AG10803 (cell line): ENCODE data around the gene PRDM13.

Experiments
- DNase-seq: peaks from one replicate; pipeline ENCODE4 v3.0.0; 2010; ENCODE audit warnings: low read depth
- H3K4me3 ChIP-seq: 2 replicates; pipeline ENCODE4 v1.5.1; 2011; ENCODE audit warnings: mild to moderate bottlenecking, low read length, control low read depth
- TF ChIP-seq, protein P1 (sequence below): conservative IDR thresholded peaks from 2 replicates; pipeline ENCODE4 v1.5.1; 2011; ENCODE audit warnings: mild to moderate bottlenecking, low read length, control low read depth, inconsistent platforms

The PRDM13 gene

DNA sequence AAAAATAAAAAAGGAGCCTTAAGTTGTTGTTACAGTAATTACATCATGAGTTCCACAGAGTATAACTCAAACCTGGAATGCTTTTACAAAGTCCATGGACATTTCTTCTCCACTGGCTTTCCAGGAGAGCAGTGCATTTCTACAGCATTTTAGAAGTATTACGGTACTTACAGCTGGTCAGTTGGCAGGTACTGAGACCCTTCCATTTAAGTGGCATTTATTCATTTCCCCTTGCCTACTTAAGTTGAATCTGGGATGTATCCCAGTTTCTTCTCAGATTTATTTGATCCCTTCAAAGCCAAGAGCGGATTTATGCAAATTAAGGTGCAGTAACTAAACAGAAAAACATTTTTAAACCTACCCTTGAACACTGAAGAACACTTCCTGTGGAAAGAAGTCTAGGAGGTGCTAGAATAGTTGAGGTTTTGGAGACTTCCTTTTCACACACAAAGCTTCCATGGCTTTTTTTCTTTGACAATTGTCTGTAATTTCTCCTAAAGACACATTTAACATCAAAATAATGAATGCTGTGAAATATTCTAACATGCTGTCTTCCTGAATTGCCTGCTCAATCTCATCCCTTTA lies 3.4 kb downstream of the PRDM13 start:
- H3K4me3 ChIP-seq = no peak overlapping the region
- TF ChIP-seq, protein P1, sequence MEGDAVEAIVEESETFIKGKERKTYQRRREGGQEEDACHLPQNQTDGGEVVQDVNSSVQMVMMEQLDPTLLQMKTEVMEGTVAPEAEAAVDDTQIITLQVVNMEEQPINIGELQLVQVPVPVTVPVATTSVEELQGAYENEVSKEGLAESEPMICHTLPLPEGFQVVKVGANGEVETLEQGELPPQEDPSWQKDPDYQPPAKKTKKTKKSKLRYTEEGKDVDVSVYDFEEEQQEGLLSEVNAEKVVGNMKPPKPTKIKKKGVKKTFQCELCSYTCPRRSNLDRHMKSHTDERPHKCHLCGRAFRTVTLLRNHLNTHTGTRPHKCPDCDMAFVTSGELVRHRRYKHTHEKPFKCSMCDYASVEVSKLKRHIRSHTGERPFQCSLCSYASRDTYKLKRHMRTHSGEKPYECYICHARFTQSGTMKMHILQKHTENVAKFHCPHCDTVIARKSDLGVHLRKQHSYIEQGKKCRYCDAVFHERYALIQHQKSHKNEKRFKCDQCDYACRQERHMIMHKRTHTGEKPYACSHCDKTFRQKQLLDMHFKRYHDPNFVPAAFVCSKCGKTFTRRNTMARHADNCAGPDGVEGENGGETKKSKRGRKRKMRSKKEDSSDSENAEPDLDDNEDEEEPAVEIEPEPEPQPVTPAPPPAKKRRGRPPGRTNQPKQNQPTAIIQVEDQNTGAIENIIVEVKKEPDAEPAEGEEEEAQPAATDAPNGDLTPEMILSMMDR = no peak
- no peak for DNase-seq

DNA sequence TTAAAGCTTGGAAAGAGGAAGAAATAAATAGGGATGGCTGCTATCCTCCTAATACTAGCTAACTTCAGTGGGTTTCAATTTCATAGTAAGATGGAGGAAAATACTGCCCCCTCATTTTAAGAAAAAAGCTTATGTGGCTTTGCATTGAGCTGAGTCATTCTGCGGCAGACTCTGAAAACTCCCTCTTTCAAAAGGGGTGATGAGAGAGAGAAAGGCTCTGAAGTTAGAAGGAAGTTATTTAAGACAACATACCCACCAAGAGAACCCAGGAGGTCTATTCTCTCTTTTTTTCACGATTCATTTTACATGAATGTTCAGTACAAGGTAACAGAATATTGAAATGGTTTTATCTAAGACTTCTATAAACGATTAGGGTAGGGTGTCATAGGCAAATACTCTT lies 4.5 kb downstream of the PRDM13 start:
- TF ChIP-seq, protein P1 = no peak
- no peak overlapping the region for H3K4me3 ChIP-seq
- no peak for DNase-seq

- TF ChIP-seq, protein P1 = no peak
- peak overlapping the region; percentile 31 for H3K4me3 ChIP-seq
- DNase-seq = no peak
These were observed 6.1 kb downstream of the PRDM13 start for GRCh38 chr6:99612551-99613408.

DNA sequence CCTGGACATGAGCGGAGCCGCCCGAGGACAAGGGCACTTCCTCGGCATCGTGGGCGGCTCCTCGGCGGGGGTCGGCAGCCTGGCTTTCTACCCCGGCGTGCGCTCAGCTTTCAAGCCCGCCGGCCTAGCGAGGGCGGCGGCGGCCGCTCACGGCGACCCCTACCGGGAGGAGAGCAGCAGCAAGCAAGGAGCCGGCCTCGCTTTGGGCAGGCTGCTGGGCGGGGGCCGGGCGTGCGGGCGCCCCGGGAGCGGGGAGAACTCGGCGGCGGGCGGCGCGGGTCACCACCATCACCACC lies 6.7 kb downstream of the PRDM13 start:
- TF ChIP-seq, protein P1 = peak; percentile 23
- peak; percentile 20 for DNase-seq
- peak overlapping the region; percentile 31 for H3K4me3 ChIP-seq

DNA sequence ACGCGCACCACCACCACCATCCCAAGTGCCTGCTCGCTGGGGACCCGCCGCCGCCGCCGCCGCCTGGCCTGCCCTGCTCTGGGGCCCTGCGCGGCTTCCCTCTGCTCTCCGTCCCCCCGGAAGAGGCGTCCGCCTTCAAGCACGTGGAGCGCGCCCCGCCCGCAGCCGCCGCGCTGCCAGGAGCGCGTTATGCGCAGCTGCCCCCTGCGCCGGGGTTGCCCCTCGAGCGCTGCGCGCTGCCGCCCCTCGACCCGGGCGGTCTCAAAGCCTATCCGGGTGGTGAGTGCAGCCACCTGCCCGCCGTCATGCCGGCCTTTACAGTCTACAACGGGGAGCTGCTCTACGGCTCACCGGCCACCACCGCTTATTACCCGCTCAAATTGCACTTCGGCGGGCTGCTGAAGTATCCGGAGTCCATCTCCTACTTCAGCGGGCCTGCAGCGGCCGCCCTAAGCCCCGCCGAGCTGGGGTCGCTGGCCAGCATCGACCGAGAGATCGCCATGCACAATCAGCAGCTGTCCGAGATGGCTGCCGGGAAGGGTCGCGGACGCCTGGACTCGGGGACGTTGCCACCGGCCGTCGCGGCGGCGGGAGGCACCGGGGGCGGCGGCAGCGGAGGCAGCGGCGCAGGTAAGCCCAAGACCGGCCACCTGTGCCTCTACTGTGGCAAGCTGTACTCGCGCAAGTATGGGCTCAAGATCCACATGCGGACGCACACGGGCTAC lies 7.2 kb downstream of the PRDM13 start:
- no peak for DNase-seq
- TF ChIP-seq, protein P1 = no peak
- no peak overlapping the region for H3K4me3 ChIP-seq

DNA sequence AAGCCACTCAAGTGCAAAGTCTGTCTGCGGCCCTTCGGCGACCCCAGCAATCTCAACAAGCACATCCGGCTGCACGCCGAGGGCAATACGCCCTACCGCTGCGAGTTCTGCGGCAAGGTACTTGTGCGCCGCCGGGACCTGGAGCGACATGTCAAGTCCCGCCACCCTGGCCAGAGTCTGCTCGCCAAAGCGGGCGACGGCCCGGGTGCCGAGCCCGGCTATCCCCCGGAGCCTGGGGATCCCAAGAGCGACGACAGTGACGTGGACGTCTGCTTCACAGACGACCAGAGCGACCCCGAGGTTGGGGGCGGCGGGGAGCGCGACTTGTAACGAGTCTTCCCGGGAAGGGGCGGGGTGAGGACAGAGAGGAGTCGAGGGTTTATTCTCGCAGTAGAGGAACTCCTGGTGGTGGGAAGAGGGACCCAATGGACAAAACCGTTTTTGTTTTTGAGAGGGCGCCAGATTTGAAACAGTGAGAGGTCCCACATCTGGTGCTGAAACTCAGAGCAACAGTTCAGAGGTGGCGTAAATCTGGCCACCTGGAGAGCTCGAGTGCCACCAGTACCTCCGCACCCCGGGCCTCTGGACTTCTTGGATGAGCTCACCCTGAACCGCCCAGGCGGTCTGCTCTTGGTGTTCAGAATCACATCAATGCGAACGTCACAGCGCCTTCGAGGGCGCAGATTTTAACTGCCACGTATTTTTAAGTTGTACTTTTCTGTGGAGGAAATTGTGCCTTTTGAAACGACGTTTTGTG lies 8.0 kb downstream of the PRDM13 start:
- no peak overlapping the region for H3K4me3 ChIP-seq
- TF ChIP-seq, protein P1 = no peak
- DNase-seq = no peak
